Neural progenitor cell (in vitro differentiated cells): ENCODE measurements around the gene CCDC138. TPM values are rescaled to one million over a fixed set of nuclear protein-coding genes. Genes with fewer than 3 reads are reported as not detected.

ENCODE experiments used
- DNase-seq: peaks from one replicate; pipeline ENCODE4 v3.0.0-alpha.2; 2016; ENCODE audit warnings: low spot score
- H2AFZ ChIP-seq: fragments of 200-600 bp; sonication (generic); replicated peaks from 2 replicates; pipeline ENCODE4 v1.6.1; 2016; ENCODE audit warnings: antibody characterized with exemption
- H3F3A ChIP-seq: fragments of 200-600 bp; sonication (generic); 2 replicates; pipeline ENCODE4 v1.6.1; 2016; ENCODE audit warnings: antibody characterized with exemption, low read depth
- H3K27ac ChIP-seq: fragments of 200-600 bp; sonication (generic); 2 replicates; pipeline ENCODE4 v1.5.1; 2016; ENCODE audit warnings: mild to moderate bottlenecking
- H3K27me3 ChIP-seq: fragments of 200-600 bp; sonication (generic); 2 replicates; pipeline ENCODE4 v1.6.1; 2016; ENCODE audit warnings: mild to moderate bottlenecking, moderate library complexity
- H3K36me3 ChIP-seq: fragments of 200-600 bp; sonication (generic); 2 replicates; pipeline ENCODE4 v1.5.1; 2016
- H3K4me1 ChIP-seq: fragments of 200-600 bp; sonication (generic); 2 replicates; pipeline ENCODE4 v1.6.1; 2016; ENCODE audit warnings: mixed run types
- H3K4me2 ChIP-seq: fragments of 200-600 bp; sonication (generic); 2 replicates; pipeline ENCODE4 v1.6.1; 2016
- H3K4me3 ChIP-seq: fragments of 200-600 bp; sonication (generic); 2 replicates; pipeline ENCODE4 v1.5.1; 2016
- H3K79me2 ChIP-seq: fragments of 200-600 bp; sonication (generic); 2 replicates; pipeline ENCODE4 v1.6.1; 2016; ENCODE audit warnings: low read depth
- H3K9ac ChIP-seq: fragments of 200-600 bp; sonication (generic); 2 replicates; pipeline ENCODE4 v1.6.1; 2016
- H3K9me3 ChIP-seq: fragments of 200-600 bp; sonication (generic); 2 replicates; pipeline ENCODE4 v1.5.1; 2016; ENCODE audit warnings: low read depth
- H4K20me1 ChIP-seq: fragments of 200-600 bp; sonication (generic); 2 replicates; pipeline ENCODE4 v1.6.1; 2016; ENCODE audit warnings: low read depth
- H3K27ac Mint-ChIP-seq: 3 replicates; pipeline ENCODE4 v1.8.0; 2021; ENCODE audit warnings: mixed read lengths
- H3K27me3 Mint-ChIP-seq: 2 replicates; pipeline ENCODE4 v1.8.0; 2022; ENCODE audit warnings: low read depth, mild to moderate bottlenecking, inconsistent platforms, moderate library complexity, mixed read lengths; ENCODE audit not compliant: insufficient read depth
- H3K36me3 Mint-ChIP-seq: 3 replicates; pipeline ENCODE4 v1.8.0; 2021; ENCODE audit warnings: mixed read lengths
- H3K4me1 Mint-ChIP-seq: 3 replicates; pipeline ENCODE4 v1.8.0; 2021; ENCODE audit warnings: mixed read lengths
- H3K4me3 Mint-ChIP-seq: 3 replicates; pipeline ENCODE4 v1.8.0; 2021; ENCODE audit warnings: mild to moderate bottlenecking, moderate library complexity, mixed read lengths
- H3K9me3 Mint-ChIP-seq: 3 replicates; pipeline ENCODE4 v1.8.0; 2020; ENCODE audit warnings: mixed read lengths
- EZH2 ChIP-seq: fragments of 200-600 bp; sonication (generic); IDR thresholded peaks from 2 replicates; pipeline ENCODE4 v1.6.1; 2017; ENCODE audit warnings: antibody characterized with exemption, mild to moderate bottlenecking, moderate library complexity
- EZH2phosphoT487 ChIP-seq: fragments of 200-600 bp; sonication (generic); IDR thresholded peaks from 2 replicates; pipeline ENCODE4 v1.6.1; 2017; ENCODE audit warnings: antibody characterized with exemption
- total RNA-seq: library from RNA; depleted of rRNA; stranded (reverse); fragments of >200 nt; gene quantifications from 2 replicates; pipeline ENCODE4 v1.2.3, GENCODE V29; 2015; ENCODE audit warnings: low replicate concordance
- TF ChIP-seq, protein P1 (sequence below): fragments of 200-600 bp; sonication (generic); IDR thresholded peaks from 2 replicates; pipeline ENCODE4 v1.5.1; 2017; ENCODE audit warnings: antibody characterized with exemption, mild to moderate bottlenecking

CCDC138 gene
- total RNA-seq, 1 donor from 2014 or later = 92.6 TPM

DNA sequence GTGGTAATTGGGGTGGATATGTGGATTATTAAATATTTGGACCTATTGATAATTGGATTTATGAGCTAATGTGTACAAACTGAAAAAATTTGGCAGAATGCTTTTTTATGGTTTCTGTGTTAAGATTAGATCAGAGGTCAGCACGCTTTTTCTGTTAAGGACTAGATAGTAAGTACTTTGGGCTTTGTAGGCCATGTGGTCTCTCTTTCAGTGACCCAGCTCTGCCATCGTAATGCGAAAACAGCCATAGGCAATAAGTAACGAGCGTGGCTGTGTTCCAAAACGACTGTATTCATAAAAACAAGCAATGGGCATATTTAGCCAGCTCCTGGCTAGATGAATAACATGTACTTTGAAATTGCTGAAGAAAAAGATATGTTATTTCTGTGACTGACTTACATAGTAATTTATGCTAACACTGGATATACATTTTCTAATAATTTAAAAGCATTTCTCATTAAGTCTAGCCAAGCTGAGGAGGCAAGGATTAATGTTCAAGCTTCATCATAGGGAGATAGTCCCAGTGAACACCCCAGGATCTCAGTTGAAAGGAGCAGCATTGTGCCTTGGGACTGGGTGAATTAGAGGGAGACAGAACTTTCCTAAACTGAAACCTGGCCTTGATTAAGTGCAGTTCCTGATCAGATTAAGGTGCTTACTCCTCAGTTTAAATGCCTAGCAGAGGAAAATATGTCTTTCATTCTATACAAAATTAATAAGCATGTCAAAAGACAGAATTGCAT lies 20.0 kb downstream of the CCDC138 start:
- TF ChIP-seq, protein P1, sequence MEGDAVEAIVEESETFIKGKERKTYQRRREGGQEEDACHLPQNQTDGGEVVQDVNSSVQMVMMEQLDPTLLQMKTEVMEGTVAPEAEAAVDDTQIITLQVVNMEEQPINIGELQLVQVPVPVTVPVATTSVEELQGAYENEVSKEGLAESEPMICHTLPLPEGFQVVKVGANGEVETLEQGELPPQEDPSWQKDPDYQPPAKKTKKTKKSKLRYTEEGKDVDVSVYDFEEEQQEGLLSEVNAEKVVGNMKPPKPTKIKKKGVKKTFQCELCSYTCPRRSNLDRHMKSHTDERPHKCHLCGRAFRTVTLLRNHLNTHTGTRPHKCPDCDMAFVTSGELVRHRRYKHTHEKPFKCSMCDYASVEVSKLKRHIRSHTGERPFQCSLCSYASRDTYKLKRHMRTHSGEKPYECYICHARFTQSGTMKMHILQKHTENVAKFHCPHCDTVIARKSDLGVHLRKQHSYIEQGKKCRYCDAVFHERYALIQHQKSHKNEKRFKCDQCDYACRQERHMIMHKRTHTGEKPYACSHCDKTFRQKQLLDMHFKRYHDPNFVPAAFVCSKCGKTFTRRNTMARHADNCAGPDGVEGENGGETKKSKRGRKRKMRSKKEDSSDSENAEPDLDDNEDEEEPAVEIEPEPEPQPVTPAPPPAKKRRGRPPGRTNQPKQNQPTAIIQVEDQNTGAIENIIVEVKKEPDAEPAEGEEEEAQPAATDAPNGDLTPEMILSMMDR = no peak
- TF ChIP-seq EZH2 = no peak
- TF ChIP-seq EZH2phosphoT487 = no peak
- Mint-ChIP-seq H3K27me3 (no peaks in the 10 kb centered on the region), H3K36me3 (peaks cover 68% of the 10 kb centered on the region), H3K4me1 (no peaks in the 10 kb centered on the region), H3K27ac (no peak overlapping the region), H3K4me3 (no peak overlapping the region), H3K9me3 (peaks cover 36% of the 10 kb centered on the region)
- no peak overlapping the region for H3K9ac ChIP-seq
- peaks cover 12% of the 10 kb centered on the region for H3K9me3 ChIP-seq
- no peaks in the 10 kb centered on the region for H3K27me3 ChIP-seq
- H3K4me1 ChIP-seq = no peaks in the 10 kb centered on the region
- H3K36me3 ChIP-seq = peaks cover 62% of the 10 kb centered on the region
- no peak overlapping the region for H3K4me2 ChIP-seq
- H3K27ac ChIP-seq = no peak overlapping the region
- H3K79me2 ChIP-seq = peaks cover 74% of the 10 kb centered on the region
- no peaks in the 10 kb centered on the region for H3F3A ChIP-seq
- H2AFZ ChIP-seq = no peak overlapping the region
- H3K4me3 ChIP-seq = no peak overlapping the region
- no peaks in the 10 kb centered on the region for H4K20me1 ChIP-seq
- DNase-seq = no peak

DNA sequence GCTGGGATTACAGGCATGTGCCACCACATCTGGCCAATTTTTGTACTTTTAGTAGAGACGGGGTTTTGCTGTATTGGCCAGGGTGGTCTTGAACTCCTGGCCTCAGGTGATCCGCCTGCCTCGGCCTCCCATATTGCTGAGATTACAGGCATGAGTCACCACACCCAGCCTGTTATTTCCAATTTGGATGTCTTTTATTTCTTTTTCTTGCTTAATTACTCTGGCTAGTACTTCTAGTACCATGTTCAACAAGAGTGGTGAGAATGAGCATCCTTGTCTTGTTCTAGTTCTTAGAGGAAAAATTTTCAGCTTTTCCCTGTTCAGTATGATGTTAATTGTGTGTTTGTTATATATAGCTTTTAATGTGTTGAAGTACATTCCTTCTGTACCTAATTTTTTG lies 23.4 kb downstream of the CCDC138 start:
- H3K27ac ChIP-seq = no peak overlapping the region
- no peak overlapping the region for H3K4me2 ChIP-seq
- H3K4me3 ChIP-seq = no peak overlapping the region
- TF ChIP-seq EZH2phosphoT487 (no peak), EZH2 (no peak)
- TF ChIP-seq, protein P1 = no peak
- no peak for DNase-seq
- peaks cover 67% of the 10 kb centered on the region for H3K79me2 ChIP-seq
- Mint-ChIP-seq H3K4me1 (no peaks in the 10 kb centered on the region), H3K9me3 (peaks cover 38% of the 10 kb centered on the region), H3K4me3 (no peak overlapping the region), H3K36me3 (peaks cover 70% of the 10 kb centered on the region), H3K27me3 (no peaks in the 10 kb centered on the region), H3K27ac (no peak overlapping the region)
- no peaks in the 10 kb centered on the region for H4K20me1 ChIP-seq
- H3K9ac ChIP-seq = no peak overlapping the region
- H3K9me3 ChIP-seq = peaks cover 12% of the 10 kb centered on the region
- no peaks in the 10 kb centered on the region for H3K4me1 ChIP-seq
- H2AFZ ChIP-seq = no peak overlapping the region
- no peaks in the 10 kb centered on the region for H3F3A ChIP-seq
- no peaks in the 10 kb centered on the region for H3K27me3 ChIP-seq
- peaks cover 62% of the 10 kb centered on the region for H3K36me3 ChIP-seq

DNA sequence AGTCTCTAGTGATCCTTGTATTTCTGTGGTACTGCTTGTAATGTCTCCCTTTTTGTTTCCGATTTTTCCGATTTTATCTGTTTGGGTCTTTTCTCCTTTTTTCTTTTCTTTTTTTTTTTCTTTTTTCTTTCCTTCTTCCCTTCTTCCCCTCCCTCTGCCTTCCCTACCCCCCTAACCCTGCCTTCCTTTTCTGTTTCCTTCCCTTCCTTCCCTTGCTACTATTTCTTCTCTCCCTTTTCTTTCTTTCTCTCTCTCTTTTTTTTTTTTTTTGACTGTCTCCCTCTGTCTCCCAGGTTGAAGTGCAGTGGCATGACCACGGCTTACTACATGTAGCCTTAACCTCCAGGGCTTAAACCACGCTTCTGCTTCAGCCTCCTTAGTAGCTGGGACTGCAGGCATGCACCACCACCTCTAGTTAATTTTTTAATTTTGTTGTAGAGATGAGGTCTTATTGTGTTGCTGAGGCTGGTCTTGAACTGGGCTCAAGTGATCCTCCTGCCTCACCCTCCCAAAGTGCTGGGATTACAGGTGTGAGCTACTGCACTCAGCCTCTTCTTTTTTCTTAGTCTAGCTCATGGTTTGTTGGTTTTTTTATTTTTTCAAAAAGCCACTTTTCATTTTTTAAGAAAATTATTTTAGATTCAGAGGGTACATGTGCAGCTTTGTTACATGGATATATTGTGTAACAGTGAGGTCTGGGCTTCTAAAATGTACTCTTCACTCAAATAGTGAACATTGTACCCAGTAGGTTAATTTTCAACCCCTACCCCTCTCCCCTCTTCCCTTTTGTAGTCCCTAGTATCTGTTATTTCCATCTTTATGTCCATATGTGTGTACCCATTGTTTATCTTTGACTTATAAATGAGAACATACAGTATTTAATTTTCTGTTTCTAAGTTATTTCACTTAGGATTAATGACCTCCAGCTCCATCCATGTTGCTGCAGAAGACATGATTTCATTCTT lies 24.7 kb downstream of the CCDC138 start:
- Mint-ChIP-seq H3K36me3 (peaks cover 72% of the 10 kb centered on the region), H3K9me3 (peaks cover 38% of the 10 kb centered on the region), H3K27ac (no peak overlapping the region), H3K27me3 (no peaks in the 10 kb centered on the region), H3K4me3 (no peak overlapping the region), H3K4me1 (no peaks in the 10 kb centered on the region)
- H3K9ac ChIP-seq = no peak overlapping the region
- peaks cover 12% of the 10 kb centered on the region for H3K9me3 ChIP-seq
- no peak overlapping the region for H3K4me3 ChIP-seq
- H3F3A ChIP-seq = no peaks in the 10 kb centered on the region
- H4K20me1 ChIP-seq = no peaks in the 10 kb centered on the region
- H2AFZ ChIP-seq = no peak overlapping the region
- no peaks in the 10 kb centered on the region for H3K27me3 ChIP-seq
- no peaks in the 10 kb centered on the region for H3K4me1 ChIP-seq
- TF ChIP-seq EZH2 (no peak), EZH2phosphoT487 (no peak)
- TF ChIP-seq, protein P1 = no peak
- no peak overlapping the region for H3K27ac ChIP-seq
- H3K79me2 ChIP-seq = peaks cover 60% of the 10 kb centered on the region
- peaks cover 54% of the 10 kb centered on the region for H3K36me3 ChIP-seq
- DNase-seq = no peak
- no peak overlapping the region for H3K4me2 ChIP-seq
